ENCODE data around the gene GCSAM.

The GCSAM gene

DNA sequence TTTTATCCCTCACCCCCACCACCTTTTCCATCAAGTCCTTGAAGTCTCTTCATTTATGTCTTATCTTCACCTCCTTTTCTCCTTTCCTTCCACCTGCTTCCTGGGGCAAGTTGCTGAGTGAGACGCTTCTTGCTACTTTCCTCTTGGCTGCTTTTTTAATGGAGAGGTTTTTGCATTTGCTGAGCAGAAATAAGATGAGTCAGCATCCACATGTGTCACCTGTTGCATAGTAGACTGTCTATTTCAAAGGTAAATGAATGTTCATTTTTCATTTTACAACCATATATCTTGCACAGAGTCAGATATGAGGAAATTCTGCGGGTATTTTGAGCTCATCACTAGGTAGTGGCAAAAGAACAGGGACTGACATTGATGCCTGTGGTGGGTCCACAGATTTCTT is 28.3 kb downstream of the GCSAM start:
- DNase-seq (ENCODE audit: low spot score): no peak

DNA sequence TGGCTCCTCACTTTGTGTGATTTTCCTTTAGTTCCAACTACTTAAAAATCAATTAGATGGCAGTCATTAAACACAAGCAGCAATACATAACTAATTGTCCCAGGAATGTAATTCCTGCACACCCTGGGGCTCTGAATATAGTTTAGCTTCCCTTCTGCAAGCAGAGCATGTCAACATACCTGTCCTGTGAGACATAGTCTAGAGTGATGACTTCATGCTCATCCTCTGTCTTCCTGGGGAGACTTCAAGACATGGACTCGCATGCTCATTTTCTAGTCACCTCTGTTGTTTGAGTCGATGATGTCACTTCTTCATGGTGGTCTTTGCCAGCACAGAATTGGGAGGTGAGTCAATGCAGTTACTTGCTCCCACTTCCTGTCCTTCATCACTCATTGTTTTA is 31.1 kb downstream of the GCSAM start:
- no peak for DNase-seq (ENCODE audit: low spot score)

DNA sequence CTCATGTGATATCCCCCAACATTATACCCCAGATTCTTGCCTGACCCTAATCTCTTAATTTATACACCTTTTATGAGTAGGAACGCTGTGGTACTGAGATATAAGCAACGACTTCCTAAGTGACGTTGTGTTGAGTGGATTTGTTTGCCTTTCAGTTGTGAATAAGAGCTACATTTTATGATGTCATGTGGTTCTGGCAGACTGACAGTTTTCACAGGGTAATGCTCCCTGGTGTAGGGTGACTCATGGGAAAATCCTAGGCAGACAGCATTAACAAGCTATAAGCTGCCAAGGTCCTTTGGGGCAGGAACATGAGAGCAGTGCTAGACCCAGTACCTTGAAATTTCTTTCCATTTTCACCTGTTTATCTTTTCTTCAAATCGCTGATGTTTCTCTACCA is 35.7 kb downstream of the GCSAM start:
- DNase-seq (ENCODE audit: low spot score): no peak

DNA sequence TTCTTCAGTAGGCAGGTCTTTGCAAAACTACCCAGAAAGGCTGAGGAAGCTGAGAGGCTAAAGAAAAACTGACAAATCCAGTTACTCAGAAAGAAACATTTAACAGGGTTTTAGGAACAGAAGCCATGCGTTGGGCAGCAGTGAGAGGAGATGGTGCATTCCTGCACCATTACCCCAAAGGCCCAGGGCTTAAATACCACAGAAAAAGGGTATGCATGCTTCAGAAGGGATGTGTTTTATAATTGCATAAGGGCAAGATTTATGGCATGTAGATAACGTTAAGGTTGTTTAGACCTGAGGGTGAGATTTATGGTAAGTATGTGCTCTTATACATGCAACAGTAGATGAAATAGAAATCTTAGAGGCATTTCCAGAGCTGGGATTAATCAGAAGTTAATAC is 36.9 kb downstream of the GCSAM start:
- no peak for DNase-seq (ENCODE audit: low spot score)

DNA sequence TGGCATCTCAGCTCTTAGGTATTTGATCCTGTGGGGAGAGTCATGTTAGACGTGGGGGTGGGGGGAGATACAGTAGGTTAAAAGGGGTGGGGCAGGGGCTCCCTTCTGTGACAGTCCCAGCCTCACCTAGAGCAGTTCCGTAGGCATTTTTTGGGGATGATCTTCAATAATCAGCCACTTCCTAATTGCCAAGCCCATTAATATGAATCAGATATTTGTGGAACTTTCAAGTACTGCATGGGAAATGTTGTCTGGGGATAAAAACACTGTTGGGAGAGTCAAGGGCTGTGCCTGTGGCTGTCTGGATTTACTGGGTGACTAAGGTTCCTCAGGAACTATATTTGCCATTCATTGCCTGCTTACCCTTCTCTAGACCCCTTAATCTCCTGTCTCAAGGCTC is 37.3 kb downstream of the GCSAM start:
- no peak for DNase-seq (ENCODE audit: low spot score)

DNA sequence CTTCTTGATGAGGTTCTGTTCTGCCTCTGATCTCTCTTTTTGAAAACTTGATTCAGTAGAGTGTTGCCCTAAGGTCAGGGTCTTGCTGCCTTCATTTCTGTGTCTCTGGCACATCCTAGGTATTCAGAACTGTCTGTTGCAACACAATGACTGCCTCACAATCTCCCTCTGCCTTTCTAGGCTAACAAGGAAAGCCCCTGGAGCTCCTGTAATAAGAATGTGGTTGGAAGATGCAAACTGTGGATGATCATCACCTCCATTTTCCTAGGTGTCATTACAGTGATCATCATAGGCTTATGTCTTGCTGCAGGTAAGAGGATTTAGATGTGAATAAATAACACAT is 39.9 kb downstream of the GCSAM start:
- DNase-seq (ENCODE audit: low spot score): no peak

DNA sequence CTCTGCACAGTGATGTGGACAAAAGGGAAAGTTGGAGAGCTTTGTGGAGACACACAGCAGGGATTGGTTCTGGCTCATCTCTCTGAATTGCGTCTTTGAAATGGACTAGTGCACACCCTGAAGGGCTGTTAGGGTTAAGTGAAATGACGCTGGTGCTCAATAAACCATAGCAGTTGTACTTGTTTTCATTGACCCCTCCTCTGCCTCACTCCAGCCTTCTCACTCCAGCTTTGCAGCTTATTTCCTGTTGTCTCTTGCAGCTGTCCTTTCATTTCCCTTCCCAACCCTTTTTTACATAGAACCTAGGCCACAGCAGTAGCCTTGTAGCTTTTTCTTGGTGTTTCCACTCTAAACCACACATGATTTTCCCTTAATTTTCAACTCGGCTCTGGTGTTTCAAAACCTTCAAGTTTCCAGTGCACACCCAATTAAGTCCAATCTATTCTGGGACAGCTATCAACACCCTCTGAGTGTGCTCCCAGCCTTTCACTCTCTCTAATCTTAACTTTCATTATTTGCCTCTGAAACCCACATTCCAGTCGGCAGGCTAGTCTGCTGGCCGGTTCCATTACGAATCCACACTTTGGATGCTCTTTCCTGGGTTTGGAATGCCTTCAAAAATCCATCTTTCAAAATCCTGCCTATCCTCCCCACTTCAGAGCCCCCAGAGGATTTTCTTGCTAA is 40.4 kb downstream of the GCSAM start:
- no peak for DNase-seq (ENCODE audit: low spot score)

DNA sequence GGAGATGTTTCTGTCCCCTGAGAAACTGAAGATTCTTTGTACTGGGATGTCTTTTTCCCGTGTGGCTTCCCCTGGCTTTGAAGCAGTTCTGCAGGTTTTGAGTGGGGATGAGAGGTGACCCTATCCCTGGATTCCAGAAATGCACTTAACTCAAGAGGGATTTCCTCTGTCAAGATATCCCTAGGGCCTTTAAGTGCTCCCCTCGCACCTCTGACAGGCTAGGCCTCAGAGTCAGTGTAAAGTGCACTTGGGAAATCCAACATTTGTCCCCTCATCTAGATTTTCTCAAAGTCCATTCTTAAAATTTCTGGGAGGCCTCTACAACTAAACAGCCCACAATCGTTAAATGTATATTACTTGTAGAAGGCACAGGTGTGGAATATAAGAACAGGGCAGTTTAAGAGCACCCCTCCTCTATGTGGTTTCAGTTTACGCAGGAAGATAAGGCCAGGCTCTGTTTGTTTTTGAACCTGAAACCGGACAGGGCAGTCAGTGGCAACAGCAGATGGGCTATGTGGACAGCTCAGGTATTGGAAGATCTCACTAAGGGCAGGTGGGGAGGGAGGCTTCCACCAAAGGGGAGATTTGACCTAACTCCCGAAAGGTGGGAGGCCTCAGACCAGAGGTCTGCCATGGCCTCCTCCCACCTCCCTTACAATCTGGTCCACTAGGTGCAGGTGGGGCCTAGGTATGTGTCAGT is 42.0 kb downstream of the GCSAM start:
- DNase-seq (ENCODE audit: low spot score): no peak

DNA sequence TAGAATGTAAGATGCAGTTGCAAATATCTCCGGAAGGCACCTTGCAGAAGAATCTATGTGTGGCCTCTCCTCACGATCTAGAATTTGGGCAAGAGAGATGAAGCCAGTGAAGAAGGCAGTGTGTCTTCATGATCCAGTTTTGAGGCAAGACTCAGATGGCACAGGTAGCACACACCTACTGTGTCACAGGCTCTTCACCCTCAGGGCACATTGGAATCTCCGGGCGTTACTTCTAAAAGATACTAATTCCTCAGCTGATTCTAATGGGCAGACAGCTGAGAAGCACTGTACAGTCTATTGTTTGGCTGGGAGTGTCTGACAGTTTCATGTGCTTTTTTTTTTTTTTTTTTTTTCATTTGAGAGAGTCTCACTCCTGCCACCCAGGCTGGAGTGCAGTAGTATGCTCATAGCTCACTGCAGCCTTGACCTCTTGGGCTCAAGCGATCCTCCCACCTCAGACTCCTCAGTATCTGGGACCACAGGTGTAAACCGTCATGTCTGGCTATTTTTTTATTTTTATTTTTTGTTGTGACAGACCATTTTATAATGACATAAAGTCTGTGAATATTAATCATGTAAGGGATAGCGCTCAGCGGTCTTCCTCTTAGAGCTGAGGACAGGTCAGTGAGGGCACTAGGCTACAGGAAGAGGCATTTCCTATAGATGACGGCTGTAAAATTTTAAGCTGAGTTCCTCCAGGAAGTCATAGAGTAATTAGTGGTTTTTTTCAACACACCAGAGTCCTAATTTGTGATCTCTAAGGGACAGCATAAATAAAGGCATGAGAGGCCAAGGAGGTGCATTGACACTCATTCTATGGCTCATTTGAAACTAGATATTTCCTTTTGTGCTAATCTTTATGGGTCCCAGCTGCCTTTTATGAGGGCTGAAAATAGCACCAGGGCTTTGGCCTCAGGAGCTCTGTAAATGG is 42.8 kb downstream of the GCSAM start:
- DNase-seq (ENCODE audit: low spot score): no peak

DNA sequence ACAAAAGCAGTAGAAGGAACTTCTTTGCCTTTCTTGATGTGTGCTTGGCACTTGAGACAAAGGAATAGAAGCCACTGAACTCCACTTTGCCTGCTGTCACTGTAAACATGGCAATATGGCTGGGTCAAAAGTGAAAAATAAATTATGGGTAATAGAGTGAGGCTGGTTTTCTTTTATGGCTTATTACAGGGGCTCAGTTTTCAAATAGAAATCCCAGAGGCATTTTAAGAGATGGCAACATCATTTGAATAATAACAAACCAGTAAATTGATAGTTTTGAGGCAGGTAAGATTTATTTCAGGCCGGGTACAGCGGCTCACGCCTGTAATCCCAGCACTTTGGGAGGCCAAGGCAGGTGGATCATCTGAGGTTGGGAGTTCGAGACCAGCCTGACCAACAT is 44.1 kb downstream of the GCSAM start:
- no peak for DNase-seq (ENCODE audit: low spot score)

DNA sequence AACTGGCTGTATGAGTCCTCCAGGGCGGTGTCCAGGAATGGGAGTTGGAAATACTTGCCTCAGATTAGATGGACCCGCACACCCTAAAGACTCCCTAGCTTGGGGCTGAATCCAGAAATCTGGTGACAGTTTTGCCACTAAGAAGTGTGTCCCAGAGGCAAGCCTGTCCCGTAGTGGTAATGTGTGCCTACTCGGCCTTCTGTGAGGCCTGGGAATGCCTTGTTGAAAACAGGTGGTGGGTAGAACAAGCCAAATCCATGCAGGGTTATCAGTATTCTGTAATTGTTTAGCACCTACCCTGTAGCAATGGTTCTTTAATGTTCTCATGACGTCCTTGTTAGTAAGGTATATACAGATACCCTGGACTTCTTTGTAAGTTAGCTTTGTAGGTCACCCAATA is 45.3 kb downstream of the GCSAM start:
- no peak for DNase-seq (ENCODE audit: low spot score)

DNA sequence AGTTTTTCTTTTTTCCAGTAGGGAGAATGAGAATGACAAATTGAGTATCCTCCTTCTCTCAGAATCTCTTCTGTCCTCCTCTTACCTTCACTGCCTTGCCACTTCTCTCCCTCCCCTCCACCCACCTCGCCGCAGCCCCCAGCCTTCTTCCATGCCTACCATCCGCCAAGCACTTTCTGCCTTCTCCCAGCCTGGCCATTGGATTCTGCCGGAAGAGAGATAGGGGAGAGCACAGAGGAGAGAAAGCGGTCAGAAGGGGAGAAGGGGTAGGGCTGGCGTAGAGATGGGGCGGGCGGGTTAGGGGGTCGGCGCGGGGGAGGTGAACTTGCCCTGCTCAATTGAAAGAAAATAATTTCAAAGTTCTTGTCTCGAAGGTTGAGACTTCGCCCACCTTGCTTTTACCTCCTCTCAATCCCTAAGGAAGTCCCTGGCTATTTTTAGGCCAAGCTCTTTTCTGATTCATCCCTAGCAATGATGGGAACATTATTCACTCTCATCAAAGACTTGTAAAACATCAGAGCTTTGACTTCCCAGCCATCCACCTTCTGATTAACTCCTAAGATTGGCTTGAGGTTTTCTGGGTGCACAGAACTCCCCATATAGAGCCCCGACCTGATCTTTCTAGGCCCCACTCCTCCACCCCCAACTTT is 46.0 kb downstream of the GCSAM start:
- no peak for DNase-seq (ENCODE audit: low spot score)

DNA sequence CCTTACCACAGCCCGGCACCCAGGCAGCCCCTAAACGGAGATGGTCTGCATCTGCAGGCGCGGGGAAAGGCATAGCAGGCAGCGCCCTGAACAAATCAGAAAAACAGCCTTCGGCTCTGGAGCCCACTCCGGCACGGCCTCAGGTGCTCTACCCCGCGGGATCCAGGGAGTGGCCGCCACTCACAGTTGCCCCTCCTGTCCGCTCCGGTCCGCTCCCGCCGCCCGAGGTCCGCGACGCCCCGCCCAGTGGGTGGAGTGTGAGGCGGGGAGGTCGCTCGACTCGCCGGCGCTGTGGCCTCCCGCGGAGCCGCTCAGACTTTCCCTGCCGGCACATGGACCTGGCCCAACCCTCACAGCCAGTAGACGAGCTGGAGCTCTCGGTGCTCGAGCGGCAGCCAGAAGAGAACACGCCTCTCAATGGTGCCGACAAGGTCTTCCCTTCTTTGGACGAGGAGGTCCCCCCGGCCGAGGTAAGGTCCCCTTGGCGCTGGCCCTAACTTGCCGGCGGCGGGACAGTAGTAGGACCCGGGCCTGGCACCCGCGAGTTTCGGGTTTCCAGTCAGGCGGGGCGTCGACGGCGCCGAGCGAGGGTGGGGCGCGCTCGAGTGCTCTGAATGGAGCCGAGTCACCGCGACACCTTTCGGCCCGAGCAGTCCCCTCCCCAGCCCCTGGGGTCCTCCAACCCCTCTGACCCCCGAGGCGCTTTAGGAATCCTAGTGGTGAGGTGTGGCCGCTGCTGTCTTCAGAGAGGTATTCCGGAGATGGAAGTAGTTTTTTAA is 46.8 kb downstream of the GCSAM start, which contains the start of gene C3orf52:
Gene C3orf52, plus strand, starts transcription at position 314 of the 779 bp plus-strand sequence. Its CDS starts 19 bp downstream, at position 333.
- no peak for DNase-seq (ENCODE audit: low spot score)

DNA sequence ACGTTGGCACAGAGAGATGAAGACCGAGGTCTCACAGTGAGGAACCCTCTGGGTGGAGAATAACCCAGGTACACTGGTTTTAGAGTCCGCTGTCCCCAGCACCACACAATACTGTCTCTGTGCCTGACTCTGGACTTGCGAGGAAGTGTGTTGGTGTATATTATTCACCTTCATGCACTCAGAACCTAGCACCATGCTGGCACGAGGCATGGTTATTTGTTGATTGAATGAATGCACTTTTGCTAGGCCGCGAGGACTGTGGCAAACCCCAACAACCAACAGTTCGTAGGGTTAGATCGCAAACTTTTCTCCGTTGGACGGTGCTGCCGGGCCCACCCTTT is 47.3 kb downstream of the GCSAM start:
- no peak for DNase-seq (ENCODE audit: low spot score)

DNA sequence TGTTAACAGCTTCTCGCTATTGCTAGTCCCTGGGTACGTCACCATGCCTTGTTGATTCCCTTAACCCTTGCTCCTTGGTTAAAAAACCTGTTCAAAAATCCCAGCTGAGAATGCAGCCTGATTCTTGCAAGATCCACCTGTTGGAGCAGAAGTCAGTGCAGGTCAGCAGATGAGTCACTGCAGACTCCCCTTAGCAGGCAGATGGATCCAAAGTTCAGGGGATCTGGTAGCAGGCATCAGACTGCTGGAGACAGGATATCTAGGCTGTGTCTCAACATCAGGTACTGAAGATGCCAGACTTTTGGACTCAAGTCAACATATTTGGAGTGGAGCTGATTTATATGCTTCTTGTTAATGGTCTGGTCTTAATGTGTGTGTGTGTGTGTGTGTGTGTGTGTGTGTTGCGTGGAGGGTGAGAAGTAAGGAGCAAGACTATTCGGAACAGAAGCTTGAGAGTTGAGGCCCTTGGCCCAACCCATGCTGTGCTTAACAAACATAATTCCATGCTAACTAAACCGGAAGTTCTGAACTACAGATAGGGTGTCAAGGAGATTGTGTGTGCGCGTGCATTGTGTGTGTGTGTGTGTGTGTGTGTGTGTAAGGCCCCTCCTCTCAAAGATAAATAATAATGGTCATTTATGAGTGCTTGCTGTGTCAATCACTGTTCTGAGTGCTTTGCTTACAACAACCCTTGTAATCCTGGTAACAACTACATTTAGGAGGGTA is 47.9 kb downstream of the GCSAM start:
- DNase-seq (ENCODE audit: low spot score): no peak

DNA sequence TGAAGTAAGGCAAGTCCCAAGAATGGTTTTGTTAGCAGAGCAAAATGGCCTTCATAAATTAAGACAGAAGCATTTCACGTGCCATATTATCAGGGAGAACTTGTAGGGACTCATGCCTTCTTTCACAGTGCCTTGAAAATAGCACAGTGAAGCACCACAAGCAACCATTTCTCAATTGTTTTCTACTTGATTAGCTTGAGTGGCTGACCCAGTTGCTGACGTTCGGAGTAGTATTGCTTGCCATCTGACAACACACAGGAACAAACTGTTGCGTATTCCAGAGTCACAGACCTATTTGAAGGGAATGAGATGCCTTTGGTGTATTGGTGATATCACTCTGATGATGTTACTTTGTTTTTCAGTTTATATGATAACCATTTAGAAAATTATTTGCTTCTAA is 49.8 kb downstream of the GCSAM start:
- no peak for DNase-seq (ENCODE audit: low spot score)

DNA sequence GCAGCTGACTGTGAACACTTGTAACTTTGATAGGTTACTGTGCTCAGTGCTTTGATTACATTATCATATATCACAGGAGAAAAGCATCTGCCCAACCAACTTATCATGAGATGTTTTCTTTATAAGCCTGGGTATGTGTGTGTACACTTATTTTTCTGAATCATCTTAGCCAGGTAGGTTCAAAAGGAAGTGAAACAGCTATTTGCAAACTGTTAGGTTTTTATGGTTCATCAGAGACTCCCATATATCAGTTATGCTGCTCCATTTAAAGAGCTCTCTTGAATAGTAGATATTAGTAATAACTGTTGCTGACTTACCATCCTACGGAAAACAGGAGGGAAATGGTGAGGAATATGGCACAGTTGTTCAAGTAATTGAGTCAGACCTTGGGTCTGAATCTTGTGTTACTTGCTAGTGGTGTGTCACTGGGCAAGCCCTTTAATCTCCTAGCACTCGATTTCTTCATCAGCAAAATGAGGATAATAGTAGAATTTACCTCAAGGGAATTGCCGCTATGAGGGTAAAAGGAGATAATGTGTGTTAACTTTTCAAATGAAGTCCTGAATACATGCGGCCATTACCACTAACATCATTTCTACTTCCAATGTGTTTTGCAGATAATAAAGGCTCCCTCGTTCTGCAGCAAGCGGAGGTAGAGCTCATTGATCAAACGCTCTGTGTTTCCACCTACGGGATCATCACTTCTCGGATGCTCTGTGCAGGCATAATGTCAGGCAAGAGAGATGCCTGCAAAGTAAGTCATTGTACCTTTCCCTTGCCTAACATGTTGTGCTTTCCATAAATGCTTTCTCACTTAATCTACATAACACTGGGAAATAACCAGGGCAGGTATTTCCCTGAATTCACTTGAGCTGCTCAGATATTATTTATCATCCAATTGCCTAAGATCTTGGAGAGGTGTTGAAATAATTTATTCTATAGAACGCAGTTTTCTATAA is 54.6 kb downstream of the GCSAM start:
- DNase-seq (ENCODE audit: low spot score): no peak

DNA sequence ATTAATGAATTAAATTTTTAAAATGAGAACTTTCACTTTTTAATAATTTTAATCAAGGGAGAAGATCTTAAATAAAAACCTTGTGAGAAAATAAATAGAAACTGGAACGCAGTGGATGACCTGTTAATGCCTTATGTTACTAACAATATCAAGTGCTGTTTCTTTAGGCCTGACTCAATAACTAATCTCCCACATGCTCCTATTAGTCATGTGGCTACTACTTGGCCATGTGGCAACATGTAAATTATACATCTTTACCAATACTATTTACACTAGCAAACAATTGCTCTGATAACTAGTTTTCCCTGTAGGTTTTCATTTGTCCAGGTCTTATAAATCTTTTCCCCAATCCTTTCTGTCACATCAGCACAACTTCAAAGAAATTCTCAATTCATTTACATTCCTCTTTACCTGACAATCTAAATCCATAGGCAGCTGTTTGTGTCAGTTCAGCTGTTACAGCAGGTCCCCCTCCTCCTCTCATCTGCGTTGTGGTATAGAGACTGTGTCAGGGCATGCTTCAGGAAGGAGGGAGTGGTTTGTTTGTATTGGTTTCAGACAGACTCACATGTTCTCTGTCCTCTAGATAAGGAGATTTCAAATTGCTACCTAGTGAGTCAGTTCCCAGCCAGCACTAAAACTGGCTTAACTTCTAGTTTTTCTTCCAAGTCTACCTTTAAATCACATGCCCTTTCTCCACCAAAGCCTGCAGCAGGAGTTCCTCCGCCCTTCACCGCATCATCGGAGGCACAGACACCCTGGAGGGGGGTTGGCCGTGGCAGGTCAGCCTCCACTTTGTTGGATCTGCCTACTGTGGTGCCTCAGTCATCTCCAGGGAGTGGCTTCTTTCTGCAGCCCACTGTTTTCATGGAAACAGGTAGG is 58.2 kb downstream of the GCSAM start:
- no peak for DNase-seq (ENCODE audit: low spot score)

DNA sequence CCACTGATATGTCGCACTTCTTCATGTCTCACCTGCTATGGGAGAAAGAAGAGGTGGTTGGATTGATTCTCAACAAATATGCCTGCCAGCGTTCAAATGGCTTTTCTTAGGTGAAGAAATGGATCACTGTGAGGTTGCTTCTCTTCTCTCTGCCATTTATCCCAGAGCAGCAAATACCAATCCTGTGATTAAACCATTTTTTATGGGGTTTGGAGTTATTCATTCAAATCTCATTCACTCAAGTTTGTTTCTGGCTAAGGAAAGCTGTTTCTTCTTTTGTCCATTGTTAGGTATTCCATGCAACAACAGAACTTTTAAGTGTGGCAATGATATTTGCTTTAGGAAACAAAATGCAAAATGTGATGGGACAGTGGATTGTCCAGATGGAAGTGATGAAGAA is 59.0 kb downstream of the GCSAM start:
- DNase-seq (ENCODE audit: low spot score): no peak

Measured in hematopoietic multipotent progenitor cell treated with erythropoietin and hydrocortisone succinate and interleukin-3 and kit ligand, for 17 days (in vitro differentiated cells).